ENCODE results near the gene MMP1. TPM values are rescaled to one million over a fixed set of nuclear protein-coding genes. Genes with fewer than 3 reads are reported as not detected.

MMP1 gene
- total RNA-seq, 1 donor from 2014 or later, result not detected

GRCh38 chr11:102809971-102810370 lies 12.0 kb upstream of the MMP1 start:
- H3K27me3 Mint-ChIP-seq (ENCODE audit: unreplicated experiment), result no peaks in the 10 kb centered on the region

GRCh38 chr11:102807921-102808320 lies 10.0 kb upstream of the MMP1 start:
- Mint-ChIP-seq H3K4me3 (ENCODE audit: unreplicated experiment) (no peak overlapping the region), H3K27me3 (ENCODE audit: unreplicated experiment) (no peaks in the 10 kb centered on the region), H3K36me3 (ENCODE audit: unreplicated experiment) (no peaks in the 10 kb centered on the region), H3K4me1 (ENCODE audit: low read depth, unreplicated experiment) (no peaks in the 10 kb centered on the region), H3K27ac (ENCODE audit: unreplicated experiment) (no peak overlapping the region), H3K9me3 (ENCODE audit: unreplicated experiment) (no peaks in the 10 kb centered on the region)
- TF ChIP-seq CTCF (IDR thresholded peaks at IDR 0.05; ENCODE audit: partially characterized antibody, unreplicated experiment), result peak; percentile 55
- DNase-seq, result peak; percentile 59

More at GRCh38 chr11:102809971-102810370, 12.0 kb upstream of the MMP1 start:
- DNase-seq, result no peak
- no peak overlapping the region for H3K4me3 Mint-ChIP-seq (ENCODE audit: unreplicated experiment)
- H3K27ac Mint-ChIP-seq (ENCODE audit: unreplicated experiment), result no peak overlapping the region
- no peaks in the 10 kb centered on the region for H3K36me3 Mint-ChIP-seq (ENCODE audit: unreplicated experiment)
- TF ChIP-seq CTCF (IDR thresholded peaks at IDR 0.05; ENCODE audit: partially characterized antibody, unreplicated experiment), result no peak
- no peaks in the 10 kb centered on the region for H3K4me1 Mint-ChIP-seq (ENCODE audit: low read depth, unreplicated experiment)
- no peaks in the 10 kb centered on the region for H3K9me3 Mint-ChIP-seq (ENCODE audit: unreplicated experiment)

DNA sequence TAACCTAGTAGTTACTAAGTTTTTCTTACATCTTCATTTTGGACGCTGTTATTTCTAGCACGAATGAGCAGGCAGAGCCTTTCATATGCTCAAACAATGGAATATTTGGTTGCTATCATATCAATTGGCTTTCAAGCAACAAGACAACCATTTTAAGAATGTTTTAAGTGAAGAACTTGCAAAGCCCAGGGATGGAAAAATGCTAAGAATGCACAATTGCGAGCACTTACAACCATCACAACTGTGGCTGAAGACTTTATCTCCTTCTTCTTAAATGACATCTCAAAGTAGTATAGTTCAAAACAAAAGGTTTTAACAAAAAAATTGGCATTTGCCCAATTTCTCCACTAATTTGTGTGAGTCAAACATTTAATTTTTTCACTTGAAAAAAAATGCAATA lies 8.3 kb upstream of the MMP1 start:
- no peak overlapping the region for H3K27ac Mint-ChIP-seq (ENCODE audit: unreplicated experiment)
- H3K4me3 Mint-ChIP-seq (ENCODE audit: unreplicated experiment), result no peak overlapping the region
- no peaks in the 10 kb centered on the region for H3K4me1 Mint-ChIP-seq (ENCODE audit: low read depth, unreplicated experiment)
- H3K27me3 Mint-ChIP-seq (ENCODE audit: unreplicated experiment), result no peaks in the 10 kb centered on the region
- TF ChIP-seq CTCF (IDR thresholded peaks at IDR 0.05; ENCODE audit: partially characterized antibody, unreplicated experiment), result no peak
- DNase-seq, result no peak
- no peaks in the 10 kb centered on the region for H3K36me3 Mint-ChIP-seq (ENCODE audit: unreplicated experiment)
- H3K9me3 Mint-ChIP-seq (ENCODE audit: unreplicated experiment), result no peaks in the 10 kb centered on the region

DNA sequence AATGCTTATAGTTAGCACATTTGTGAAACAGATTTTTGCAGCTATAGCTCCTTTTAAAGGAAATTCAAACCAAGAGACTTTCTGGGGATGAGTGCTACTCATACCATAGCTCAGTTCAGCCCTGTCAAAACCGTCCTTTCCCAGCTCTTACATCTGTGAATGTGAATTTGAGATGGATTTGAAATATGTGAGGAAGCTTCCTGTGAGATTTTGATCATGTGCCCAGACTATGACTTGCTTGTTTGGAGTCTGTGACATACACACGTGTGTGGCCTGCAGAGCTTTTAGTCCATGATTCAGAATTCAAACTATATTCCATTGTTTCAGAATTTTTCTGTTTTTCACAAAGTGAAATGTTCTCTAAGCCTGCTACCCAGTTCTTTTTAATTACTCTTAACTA lies 4.4 kb upstream of the MMP1 start:
- no peaks in the 10 kb centered on the region for H3K9me3 Mint-ChIP-seq (ENCODE audit: unreplicated experiment)
- DNase-seq, result no peak

DNA sequence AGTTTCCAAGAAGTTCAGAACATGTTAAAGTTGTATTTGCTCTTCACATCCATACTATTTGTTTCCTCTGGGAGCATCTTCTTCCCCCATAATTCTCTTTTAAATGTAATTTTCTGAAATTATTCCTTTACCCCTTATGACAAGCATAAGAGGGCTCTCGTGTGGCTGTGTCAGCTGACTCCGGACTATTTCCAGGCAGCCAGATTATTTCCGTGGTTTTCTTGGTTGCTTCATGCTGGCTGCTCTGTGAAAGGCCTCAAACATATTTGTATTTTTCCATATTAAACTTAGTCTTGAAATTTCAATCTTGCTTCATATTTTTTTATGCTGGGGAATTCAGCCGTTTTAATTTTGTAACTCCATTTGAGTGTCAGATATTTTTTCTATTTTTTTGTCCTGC lies 2.8 kb upstream of the MMP1 start:
- Mint-ChIP-seq H3K36me3 (ENCODE audit: unreplicated experiment) (no peaks in the 10 kb centered on the region), H3K27ac (ENCODE audit: unreplicated experiment) (no peak overlapping the region), H3K9me3 (ENCODE audit: unreplicated experiment) (no peaks in the 10 kb centered on the region), H3K27me3 (ENCODE audit: unreplicated experiment) (peaks cover 3% of the 10 kb centered on the region), H3K4me3 (ENCODE audit: unreplicated experiment) (no peak overlapping the region), H3K4me1 (ENCODE audit: low read depth, unreplicated experiment) (no peaks in the 10 kb centered on the region)
- no peak for TF ChIP-seq CTCF (IDR thresholded peaks at IDR 0.05; ENCODE audit: partially characterized antibody, unreplicated experiment)
- DNase-seq, result no peak

More for the DNA sequence above, 4.4 kb upstream of the MMP1 start:
- no peaks in the 10 kb centered on the region for H3K4me1 Mint-ChIP-seq (ENCODE audit: low read depth, unreplicated experiment)
- no peak overlapping the region for H3K4me3 Mint-ChIP-seq (ENCODE audit: unreplicated experiment)
- peaks cover 3% of the 10 kb centered on the region for H3K27me3 Mint-ChIP-seq (ENCODE audit: unreplicated experiment)
- no peak for TF ChIP-seq CTCF (IDR thresholded peaks at IDR 0.05; ENCODE audit: partially characterized antibody, unreplicated experiment)
- no peak overlapping the region for H3K27ac Mint-ChIP-seq (ENCODE audit: unreplicated experiment)
- no peaks in the 10 kb centered on the region for H3K36me3 Mint-ChIP-seq (ENCODE audit: unreplicated experiment)

Measured in glutamatergic neuron (in vitro differentiated cells).